Measurements from ENCODE around the gene STX1B.

STX1B gene

GRCh38 chr16:30995927-30996323, 14.5 kb downstream of the STX1B start:
- no peak for DNase-seq

- DNase-seq = no peak
Observed at GRCh38 chr16:30992931-30993816, 17.3 kb downstream of the STX1B start.

GRCh38 chr16:30992276-30992780, 18.1 kb downstream of the STX1B start:
- DNase-seq = no peak

GRCh38 chr16:30991052-30991451, 19.4 kb downstream of the STX1B start:
- no peak for DNase-seq

- DNase-seq = no peak
Observed at GRCh38 chr16:30990105-30990504, 20.3 kb downstream of the STX1B start.

- DNase-seq = no peak
Observed at GRCh38 chr16:30989469-30990047, 20.9 kb downstream of the STX1B start.

GRCh38 chr16:30987581-30988190, 22.8 kb downstream of the STX1B start:
- no peak for DNase-seq

GRCh38 chr16:30986129-30986991, 24.1 kb downstream of the STX1B start:
- no peak for DNase-seq

- DNase-seq = no peak
Observed at GRCh38 chr16:30985401-30986128, 24.9 kb downstream of the STX1B start.

GRCh38 chr16:30984669-30985400, 25.6 kb downstream of the STX1B start, which contains the start of gene HSD3B7:
Gene HSD3B7, plus strand, starts transcription at chr16:30985207. Its CDS starts 452 bp downstream, at chr16:30985659.
- peak; percentile 23 for DNase-seq

GRCh38 chr16:30983898-30984610, 26.4 kb downstream of the STX1B start:
- no peak for DNase-seq

- DNase-seq = no peak
Observed at GRCh38 chr16:30983289-30983889, 27.0 kb downstream of the STX1B start.

- no peak for DNase-seq
Observed at GRCh38 chr16:30982548-30983288, 27.7 kb downstream of the STX1B start.

- DNase-seq = no peak
Observed at GRCh38 chr16:30980959-30981358, 29.5 kb downstream of the STX1B start.

GRCh38 chr16:30980434-30980833, 30.0 kb downstream of the STX1B start:
- no peak for DNase-seq

GRCh38 chr16:30980023-30980371, 30.4 kb downstream of the STX1B start:
- no peak for DNase-seq

GRCh38 chr16:30979170-30980022, 31.0 kb downstream of the STX1B start:
- no peak for DNase-seq

GRCh38 chr16:30977502-30977901, 32.9 kb downstream of the STX1B start:
- no peak for DNase-seq
